Measurements from ENCODE around the gene ARFGAP2.

DNA sequence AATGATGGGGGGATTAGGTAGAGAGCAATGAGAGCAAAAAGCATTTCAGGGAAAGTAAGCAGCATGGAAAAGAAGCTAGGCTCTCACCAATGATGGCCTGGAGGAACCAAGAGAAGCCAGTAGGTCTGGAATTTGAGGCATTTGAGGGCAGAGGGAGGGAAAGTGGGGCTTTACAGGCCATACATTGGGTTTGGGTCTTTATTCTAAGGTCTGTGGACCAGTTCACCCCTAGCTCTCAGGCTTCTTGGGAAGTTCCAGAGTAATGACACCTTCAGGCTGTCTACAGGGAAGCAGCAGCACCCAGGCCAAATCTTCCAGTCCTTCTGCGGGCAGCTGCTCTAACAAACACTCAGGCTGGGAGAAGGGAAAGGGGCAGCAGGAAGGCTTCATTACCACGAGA, 29.4 kb downstream of the ARFGAP2 start:
- TF ChIP-seq ZFP3 (CRISPR knock-in tag; IDR thresholded peaks at IDR 0.05) (no peak), GLIS3 (CRISPR knock-in tag; IDR thresholded peaks at IDR 0.05) (no peak), RARB (CRISPR knock-in tag; IDR thresholded peaks at IDR 0.05) (no peak), ZNF70 (CRISPR knock-in tag; IDR thresholded peaks at IDR 0.05) (no peak)

All from SK-N-SH treated with all-trans-retinoic acid at 6 μM for 48 hours (cell line).